ENCODE results near the gene PPP3R2. TPM values are rescaled to one million over a fixed set of nuclear protein-coding genes. Genes with fewer than 3 reads are reported as not detected.
"Not testable (repeated sequence)": the region's sequence is repeated elsewhere in the genome, so short reads cannot be mapped to it uniquely, and the experiment has no call there.

Gene PPP3R2
- total RNA-seq, 2 experiments from 2014 or later = not detected

GRCh38 chr9:101564252-101564651 lies 30.5 kb downstream of the PPP3R2 start:
- ChIA-PET CTCF (no interaction called here), POLR2A (no interaction called here)
- TF ChIP-seq CTCF (IDR thresholded peaks at IDR 0.05) = no peak
- Histone ChIP-seq H3K4me1 (ENCODE audit: insufficient read depth, low read length) (peaks cover 1% of the 10 kb centered on the region), H3K36me3 (ENCODE audit: insufficient read depth, low read length) (peaks cover 48% of the 10 kb centered on the region), H3K27ac (ENCODE audit: low read depth in 1 of 2, low read length in 2 of 2) (no peak overlapping the region), H3K4me3 (ENCODE audit: low read length) (no peak overlapping the region), H3K9me3 (ENCODE audit: control insufficient read depth in 1 of 2, insufficient read depth in 1 of 2, low read length in 2 of 2) (no peaks in the 10 kb centered on the region), H3K27me3 (ENCODE audit: control insufficient read depth in 1 of 2, insufficient read depth in 2 of 2, low read length in 2 of 2) (no peaks in the 10 kb centered on the region)
- Mint-ChIP-seq H3K36me3 (ENCODE audit: low read depth) (peaks cover 83% of the 10 kb centered on the region), H3K4me1 (ENCODE audit: low read depth) (peaks cover 47% of the 10 kb centered on the region), H3K9me3 (peaks cover 3% of the 10 kb centered on the region), H3K4me3 (no peak overlapping the region), H3K27ac (no peak overlapping the region), H3K27me3 (no peaks in the 10 kb centered on the region)
- DNase-seq (no peak), ATAC-seq (ENCODE audit: poor library complexity) (no peak)
- intact Hi-C loops (cut with DNase I, micrococcal nuclease) = no loop called here

GRCh38 chr9:101562966-101563365 lies 31.8 kb downstream of the PPP3R2 start:
- no peaks in the 10 kb centered on the region for H3K9me3 ChIP-seq (ENCODE audit: control insufficient read depth in 1 of 2, insufficient read depth in 1 of 2, low read length in 2 of 2)
- DNase-seq = no peak
- no peak overlapping the region for H3K27ac ChIP-seq (ENCODE audit: low read depth in 1 of 2, low read length in 2 of 2)
- H3K4me3 ChIP-seq (ENCODE audit: low read length) = no peak overlapping the region
- intact Hi-C loops (cut with DNase I, micrococcal nuclease) = no loop called here
- Mint-ChIP-seq H3K27ac (no peak overlapping the region), H3K27me3 (no peaks in the 10 kb centered on the region), H3K4me1 (ENCODE audit: low read depth) (peaks cover 45% of the 10 kb centered on the region), H3K36me3 (ENCODE audit: low read depth) (peaks cover 95% of the 10 kb centered on the region), H3K9me3 (peaks cover 5% of the 10 kb centered on the region), H3K4me3 (no peak overlapping the region)
- no peak for TF ChIP-seq CTCF (IDR thresholded peaks at IDR 0.05)
- POLR2A ChIA-PET = interaction anchor here (1.6 kb wide), 1 partner anchor 10 kb away, joined by 3 read pairs; no protein-coding TSS in a partner anchor
- CTCF ChIA-PET = interaction anchor here (1.6 kb wide), 1 partner anchor 33 kb away, joined by 4 read pairs; no protein-coding TSS in a partner anchor
- no peaks in the 10 kb centered on the region for H3K27me3 ChIP-seq (ENCODE audit: control insufficient read depth in 1 of 2, insufficient read depth in 2 of 2, low read length in 2 of 2)
- H3K36me3 ChIP-seq (ENCODE audit: insufficient read depth, low read length) = peaks cover 55% of the 10 kb centered on the region
- ATAC-seq (ENCODE audit: poor library complexity) = no peak
- H3K4me1 ChIP-seq (ENCODE audit: insufficient read depth, low read length) = no peaks in the 10 kb centered on the region

GRCh38 chr9:101561740-101562139 lies 33.0 kb downstream of the PPP3R2 start:
- no peak for TF ChIP-seq CTCF (IDR thresholded peaks at IDR 0.05)
- Mint-ChIP-seq H3K27me3 (no peaks in the 10 kb centered on the region), H3K36me3 (ENCODE audit: low read depth) (peaks cover 99% of the 10 kb centered on the region), H3K9me3 (peaks cover 5% of the 10 kb centered on the region), H3K27ac (peak overlapping the region; percentile 56), H3K4me3 (no peak overlapping the region), H3K4me1 (ENCODE audit: low read depth) (peaks cover 32% of the 10 kb centered on the region)
- ChIA-PET CTCF (interaction anchor here (1.6 kb wide), 1 partner anchor 32 kb away, joined by 4 read pairs; no protein-coding TSS in a partner anchor), POLR2A (no interaction called here)
- Histone ChIP-seq H3K27ac (ENCODE audit: low read depth in 1 of 2, low read length in 2 of 2) (no peak overlapping the region), H3K36me3 (ENCODE audit: insufficient read depth, low read length) (peaks cover 64% of the 10 kb centered on the region), H3K4me3 (ENCODE audit: low read length) (no peak overlapping the region), H3K27me3 (ENCODE audit: control insufficient read depth in 1 of 2, insufficient read depth in 2 of 2, low read length in 2 of 2) (no peaks in the 10 kb centered on the region), H3K9me3 (ENCODE audit: control insufficient read depth in 1 of 2, insufficient read depth in 1 of 2, low read length in 2 of 2) (no peaks in the 10 kb centered on the region), H3K4me1 (ENCODE audit: insufficient read depth, low read length) (no peaks in the 10 kb centered on the region)
- intact Hi-C loops (cut with DNase I, micrococcal nuclease) = no loop called here
- no peak for DNase-seq
- ATAC-seq (ENCODE audit: poor library complexity) = peak; percentile 46

GRCh38 chr9:101549472-101550098 lies 45.2 kb downstream of the PPP3R2 start:
- CTCF ChIA-PET; POLR2A ChIA-PET; H3K27ac ChIP-seq (ENCODE audit: low read depth in 1 of 2, low read length in 2 of 2); H3K4me1 Mint-ChIP-seq (ENCODE audit: low read depth); H3K27ac Mint-ChIP-seq; ATAC-seq (ENCODE audit: poor library complexity); H3K4me1 ChIP-seq (ENCODE audit: insufficient read depth, low read length); H3K27me3 ChIP-seq (ENCODE audit: control insufficient read depth in 1 of 2, insufficient read depth in 2 of 2, low read length in 2 of 2); H3K9me3 Mint-ChIP-seq; H3K4me3 ChIP-seq (ENCODE audit: low read length); DNase-seq; intact Hi-C loops (cut with DNase I, micrococcal nuclease); H3K27me3 Mint-ChIP-seq; H3K4me3 Mint-ChIP-seq; H3K9me3 ChIP-seq (ENCODE audit: control insufficient read depth in 1 of 2, insufficient read depth in 1 of 2, low read length in 2 of 2): not testable (repeated sequence)
- H3K36me3 Mint-ChIP-seq (ENCODE audit: low read depth) = peaks cover 100% of the 10 kb centered on the region
- H3K36me3 ChIP-seq (ENCODE audit: insufficient read depth, low read length) = peaks cover 93% of the 10 kb centered on the region
